ENCODE data around the gene ATAD5. TPM values are rescaled to one million over a fixed set of nuclear protein-coding genes. Genes with fewer than 3 reads are reported as not detected.

ATAD5 gene
- total and polyA plus RNA-seq, 8 donors: 0.15 to 9.7 (median 0.97) TPM

DNA sequence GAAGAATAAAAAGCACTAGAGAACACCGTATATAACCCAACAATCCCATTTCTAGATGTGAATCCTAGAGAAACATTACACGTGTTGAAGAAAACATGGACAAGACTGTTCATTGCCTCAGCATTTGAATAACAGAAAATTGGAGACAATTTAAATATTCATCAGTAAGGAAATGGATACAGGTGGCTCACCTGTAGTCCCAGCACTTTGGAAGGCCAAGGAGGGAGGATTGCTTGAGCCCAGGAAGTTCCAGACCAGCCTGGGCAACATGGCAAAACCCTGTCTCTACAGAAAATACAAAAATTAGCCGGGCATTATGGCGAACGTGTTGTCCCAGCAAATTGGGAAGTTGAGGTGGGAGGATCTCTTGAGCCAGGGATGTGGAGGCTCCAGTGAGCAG is 2.7 kb upstream of the ATAD5 start:
- intact Hi-C loops (cut with DNase I; ENCODE audit: low total_unique reads): no loop called here
- Histone ChIP-seq H3K4me3 (no peak overlapping the region), H3K27me3 (no peaks in the 10 kb centered on the region), H3K9me3 (no peaks in the 10 kb centered on the region), H3K36me3 (no peaks in the 10 kb centered on the region), H3K27ac (no peak overlapping the region), H3K4me1 (peaks cover 10 to 40% (median 28%) of the 10 kb centered on the region in 4 donors)
- 82 to 85% (median 83%) methylated on average over 5 of the region's 5 CpGs for WGBS, 5 donors
- no peak for DNase-seq
- TF ChIP-seq POLR2A (IDR thresholded peaks at IDR 0.05) (no peak), POLR2AphosphoS5 (IDR thresholded peaks at IDR 0.05) (no peak), EP300 (IDR thresholded peaks at IDR 0.05) (no peak)
- TF ChIP-seq, protein P1, sequence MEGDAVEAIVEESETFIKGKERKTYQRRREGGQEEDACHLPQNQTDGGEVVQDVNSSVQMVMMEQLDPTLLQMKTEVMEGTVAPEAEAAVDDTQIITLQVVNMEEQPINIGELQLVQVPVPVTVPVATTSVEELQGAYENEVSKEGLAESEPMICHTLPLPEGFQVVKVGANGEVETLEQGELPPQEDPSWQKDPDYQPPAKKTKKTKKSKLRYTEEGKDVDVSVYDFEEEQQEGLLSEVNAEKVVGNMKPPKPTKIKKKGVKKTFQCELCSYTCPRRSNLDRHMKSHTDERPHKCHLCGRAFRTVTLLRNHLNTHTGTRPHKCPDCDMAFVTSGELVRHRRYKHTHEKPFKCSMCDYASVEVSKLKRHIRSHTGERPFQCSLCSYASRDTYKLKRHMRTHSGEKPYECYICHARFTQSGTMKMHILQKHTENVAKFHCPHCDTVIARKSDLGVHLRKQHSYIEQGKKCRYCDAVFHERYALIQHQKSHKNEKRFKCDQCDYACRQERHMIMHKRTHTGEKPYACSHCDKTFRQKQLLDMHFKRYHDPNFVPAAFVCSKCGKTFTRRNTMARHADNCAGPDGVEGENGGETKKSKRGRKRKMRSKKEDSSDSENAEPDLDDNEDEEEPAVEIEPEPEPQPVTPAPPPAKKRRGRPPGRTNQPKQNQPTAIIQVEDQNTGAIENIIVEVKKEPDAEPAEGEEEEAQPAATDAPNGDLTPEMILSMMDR (IDR thresholded peaks at IDR 0.05): no peak

DNA sequence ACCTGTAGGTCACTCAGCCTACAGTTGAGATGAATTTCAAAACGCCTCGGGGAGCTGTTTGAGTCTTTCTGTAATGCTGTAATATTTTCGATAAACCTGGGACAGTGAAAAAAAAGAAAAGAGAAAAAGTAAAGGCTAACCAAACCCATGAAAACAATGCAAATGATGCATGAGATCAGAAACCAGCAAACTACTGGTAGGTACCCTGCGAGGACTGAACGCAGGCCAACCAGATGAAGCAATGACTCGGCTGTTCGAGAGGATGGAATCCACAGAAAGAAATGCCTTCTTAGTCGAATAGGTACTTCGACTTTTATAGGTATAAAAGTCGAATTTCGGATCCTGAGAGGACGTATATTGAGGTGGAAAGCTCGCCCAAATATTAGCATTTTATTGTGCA is 509 bp upstream of the ATAD5 start:
- peak overlapping the region; percentile 62 to 86 (median 78) for H3K4me3 ChIP-seq
- no peaks in the 10 kb centered on the region for H3K27me3 ChIP-seq
- peaks cover 8 to 27% (median 15%) of the 10 kb centered on the region in 4 donors for H3K4me1 ChIP-seq
- no peaks in the 10 kb centered on the region for H3K9me3 ChIP-seq
- 25 to 31% (median 27%) methylated on average over 13 of the region's 13 CpGs for WGBS, 5 donors
- peak in 1 of 2 donors; percentile 35 for DNase-seq
- H3K27ac ChIP-seq: peak overlapping the region in 4 of 5 donors; percentile 23 to 72 (median 49)
- TF ChIP-seq POLR2A (IDR thresholded peaks at IDR 0.05) (no peak), POLR2AphosphoS5 (IDR thresholded peaks at IDR 0.05) (no peak), EP300 (IDR thresholded peaks at IDR 0.05) (no peak)
- TF ChIP-seq, protein P1 (IDR thresholded peaks at IDR 0.05): no peak
- H3K36me3 ChIP-seq: no peaks in the 10 kb centered on the region
- intact Hi-C loops (cut with DNase I; ENCODE audit: low total_unique reads): no loop called here

DNA sequence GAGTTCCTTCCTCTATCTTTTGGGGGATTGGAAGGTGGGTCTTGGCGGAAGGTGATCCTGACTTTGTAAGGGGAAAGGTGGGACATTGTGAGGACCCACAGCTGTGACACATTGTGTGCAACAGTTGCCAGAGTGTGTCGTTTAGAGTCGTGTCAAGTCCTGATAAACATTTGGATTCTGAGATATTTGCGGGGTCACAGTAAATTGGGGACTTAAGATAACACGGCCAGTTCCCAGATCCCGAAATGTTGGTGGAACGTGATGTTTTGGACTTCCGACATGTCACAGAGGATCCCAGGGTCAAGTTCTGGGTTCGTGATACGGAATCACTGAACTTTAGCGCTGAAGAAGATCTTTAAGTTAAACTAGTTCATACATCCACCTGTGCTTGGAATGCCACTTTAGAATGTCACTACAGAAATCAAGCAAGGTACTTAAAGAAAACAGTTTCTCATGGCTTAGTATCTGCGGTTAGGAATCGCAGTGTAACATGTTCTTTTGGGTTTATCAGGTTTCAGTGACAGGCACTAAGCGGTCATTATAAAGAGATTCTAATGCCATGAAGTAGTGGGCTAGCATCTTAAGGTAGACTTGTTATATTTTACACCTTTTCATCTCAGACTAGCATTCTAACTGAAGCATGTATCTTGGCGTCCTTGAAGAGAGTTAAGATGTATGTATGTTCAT is 815 bp downstream of the ATAD5 start:
- TF ChIP-seq, protein P1 (IDR thresholded peaks at IDR 0.05): no peak
- TF ChIP-seq EP300 (IDR thresholded peaks at IDR 0.05) (no peak), POLR2AphosphoS5 (IDR thresholded peaks at IDR 0.05) (no peak), POLR2A (IDR thresholded peaks at IDR 0.05) (no peak)
- WGBS, 5 donors: 1 to 3% (median 2%) methylated on average over 15 of the region's 15 CpGs
- Histone ChIP-seq H3K4me1 (peaks cover 8 to 27% (median 15%) of the 10 kb centered on the region in 4 donors), H3K36me3 (no peaks in the 10 kb centered on the region), H3K4me3 (peak overlapping the region; percentile 62 to 86 (median 78)), H3K27me3 (no peaks in the 10 kb centered on the region), H3K9me3 (no peaks in the 10 kb centered on the region), H3K27ac (peak overlapping the region in 2 of 5 donors; percentile 28 to 70)
- DNase-seq: no peak
- intact Hi-C loops (cut with DNase I; ENCODE audit: low total_unique reads): no loop called here

DNA sequence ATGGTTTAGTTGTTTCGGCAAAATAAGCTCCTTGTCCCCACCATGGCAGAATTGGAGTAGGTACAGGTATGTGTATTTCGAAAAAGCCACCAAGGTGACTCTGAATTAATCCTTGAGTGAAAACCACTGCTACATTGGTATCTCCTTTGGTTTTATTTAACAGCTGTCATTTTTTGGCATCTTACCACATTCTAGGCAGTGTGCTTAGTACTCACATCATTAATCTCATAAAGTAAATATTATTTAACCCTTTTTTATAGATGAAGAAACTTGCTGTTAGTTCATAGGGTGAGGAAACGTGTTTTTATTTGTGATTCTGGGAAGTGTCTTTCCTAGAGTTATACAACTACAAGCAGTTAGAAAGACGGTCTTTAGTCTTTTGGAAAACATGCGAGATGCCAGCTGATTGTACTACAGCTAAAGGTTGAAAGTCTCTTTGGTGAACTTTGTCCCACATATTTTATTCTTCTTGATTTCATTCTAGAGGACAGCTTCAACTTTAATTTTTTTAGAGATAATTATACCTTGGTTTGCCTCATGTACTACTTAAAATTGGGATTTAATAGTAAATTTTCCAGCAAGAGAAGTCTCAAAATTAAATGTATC is 6.5 kb downstream of the ATAD5 start:
- WGBS, 5 donors: 72 to 81% (median 76%) methylated on average over 5 of the region's 5 CpGs
- no peak overlapping the region for H3K27ac ChIP-seq
- H3K4me3 ChIP-seq: no peak overlapping the region
- no peaks in the 10 kb centered on the region for H3K9me3 ChIP-seq
- peaks cover 0 to 15% (median 4%) of the 10 kb centered on the region in 4 donors for H3K36me3 ChIP-seq
- no peak for DNase-seq
- peaks cover 0 to 6% (median 0%) of the 10 kb centered on the region in 4 donors for H3K4me1 ChIP-seq
- TF ChIP-seq EP300 (IDR thresholded peaks at IDR 0.05) (no peak), POLR2A (IDR thresholded peaks at IDR 0.05) (no peak)
- TF ChIP-seq, protein P1 (IDR thresholded peaks at IDR 0.05): no peak
- no peaks in the 10 kb centered on the region for H3K27me3 ChIP-seq
- intact Hi-C loops (cut with DNase I; ENCODE audit: low total_unique reads): no loop called here

All from stomach (tissue), 9 donors.